Panc1 (cell line): ENCODE results near the gene USP15.

ENCODE experiments used
- POLR2AphosphoS5 ChIP-seq: IDR thresholded peaks from 2 replicates; pipeline ENCODE4 v1.6.1; 2012; ENCODE audit warnings: mild to moderate bottlenecking, low read depth, low read length, moderate library complexity
- TCF7L2 ChIP-seq: IDR thresholded peaks from 2 replicates; pipeline ENCODE4 v1.6.1; 2011; ENCODE audit warnings: mild to moderate bottlenecking, low read depth, low read length, inconsistent platforms
- TF ChIP-seq, protein P1 (sequence below): fragments of 450-650 bp; IDR thresholded peaks from 2 replicates; pipeline ENCODE4 v1.5.1; 2017; ENCODE audit warnings: mild to moderate bottlenecking
- TF ChIP-seq, protein P2 (sequence below), 2 experiments: IDR thresholded peaks; 2 replicates each; pipeline ENCODE4 v1.6.1; 2011 to 2012; ENCODE audit warnings: low read depth in 2 of 2, control low read depth in 1 of 2, low read length in 1 of 2, mild to moderate bottlenecking in 1 of 2, moderate library complexity in 1 of 2; ENCODE audit not compliant: insufficient read depth in 1 of 2

DNA sequence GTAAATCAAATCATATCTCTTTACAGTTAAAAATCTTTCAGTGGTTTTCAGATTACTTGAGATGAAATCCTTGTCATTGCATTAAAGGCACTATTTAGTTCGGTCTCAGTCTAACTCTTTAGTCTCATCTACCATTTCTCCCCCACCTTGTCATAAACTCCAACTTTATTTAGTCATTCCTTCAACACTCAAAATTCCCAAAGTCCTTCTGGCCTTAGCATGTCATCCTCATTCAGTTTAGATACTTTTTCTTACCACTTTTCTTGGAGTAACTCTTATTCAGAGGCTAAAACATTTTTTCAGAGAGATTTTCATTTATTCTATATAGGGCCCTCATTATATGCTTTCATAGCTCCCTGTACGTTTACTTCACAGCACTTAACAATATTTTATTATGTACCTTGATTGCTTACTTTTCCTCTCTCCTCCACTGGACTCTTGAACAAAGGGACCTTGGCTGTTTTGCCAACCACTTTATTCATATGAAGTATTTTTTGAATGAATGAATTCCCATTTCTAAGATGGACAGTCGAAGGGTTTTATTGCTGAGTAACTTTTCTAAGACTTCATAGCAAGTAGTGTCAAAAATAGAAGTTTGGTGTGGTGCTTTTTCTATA is 12.8 kb downstream of the USP15 start:
- TF ChIP-seq, protein P1, sequence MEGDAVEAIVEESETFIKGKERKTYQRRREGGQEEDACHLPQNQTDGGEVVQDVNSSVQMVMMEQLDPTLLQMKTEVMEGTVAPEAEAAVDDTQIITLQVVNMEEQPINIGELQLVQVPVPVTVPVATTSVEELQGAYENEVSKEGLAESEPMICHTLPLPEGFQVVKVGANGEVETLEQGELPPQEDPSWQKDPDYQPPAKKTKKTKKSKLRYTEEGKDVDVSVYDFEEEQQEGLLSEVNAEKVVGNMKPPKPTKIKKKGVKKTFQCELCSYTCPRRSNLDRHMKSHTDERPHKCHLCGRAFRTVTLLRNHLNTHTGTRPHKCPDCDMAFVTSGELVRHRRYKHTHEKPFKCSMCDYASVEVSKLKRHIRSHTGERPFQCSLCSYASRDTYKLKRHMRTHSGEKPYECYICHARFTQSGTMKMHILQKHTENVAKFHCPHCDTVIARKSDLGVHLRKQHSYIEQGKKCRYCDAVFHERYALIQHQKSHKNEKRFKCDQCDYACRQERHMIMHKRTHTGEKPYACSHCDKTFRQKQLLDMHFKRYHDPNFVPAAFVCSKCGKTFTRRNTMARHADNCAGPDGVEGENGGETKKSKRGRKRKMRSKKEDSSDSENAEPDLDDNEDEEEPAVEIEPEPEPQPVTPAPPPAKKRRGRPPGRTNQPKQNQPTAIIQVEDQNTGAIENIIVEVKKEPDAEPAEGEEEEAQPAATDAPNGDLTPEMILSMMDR = no peak
- TF ChIP-seq, protein P2, sequence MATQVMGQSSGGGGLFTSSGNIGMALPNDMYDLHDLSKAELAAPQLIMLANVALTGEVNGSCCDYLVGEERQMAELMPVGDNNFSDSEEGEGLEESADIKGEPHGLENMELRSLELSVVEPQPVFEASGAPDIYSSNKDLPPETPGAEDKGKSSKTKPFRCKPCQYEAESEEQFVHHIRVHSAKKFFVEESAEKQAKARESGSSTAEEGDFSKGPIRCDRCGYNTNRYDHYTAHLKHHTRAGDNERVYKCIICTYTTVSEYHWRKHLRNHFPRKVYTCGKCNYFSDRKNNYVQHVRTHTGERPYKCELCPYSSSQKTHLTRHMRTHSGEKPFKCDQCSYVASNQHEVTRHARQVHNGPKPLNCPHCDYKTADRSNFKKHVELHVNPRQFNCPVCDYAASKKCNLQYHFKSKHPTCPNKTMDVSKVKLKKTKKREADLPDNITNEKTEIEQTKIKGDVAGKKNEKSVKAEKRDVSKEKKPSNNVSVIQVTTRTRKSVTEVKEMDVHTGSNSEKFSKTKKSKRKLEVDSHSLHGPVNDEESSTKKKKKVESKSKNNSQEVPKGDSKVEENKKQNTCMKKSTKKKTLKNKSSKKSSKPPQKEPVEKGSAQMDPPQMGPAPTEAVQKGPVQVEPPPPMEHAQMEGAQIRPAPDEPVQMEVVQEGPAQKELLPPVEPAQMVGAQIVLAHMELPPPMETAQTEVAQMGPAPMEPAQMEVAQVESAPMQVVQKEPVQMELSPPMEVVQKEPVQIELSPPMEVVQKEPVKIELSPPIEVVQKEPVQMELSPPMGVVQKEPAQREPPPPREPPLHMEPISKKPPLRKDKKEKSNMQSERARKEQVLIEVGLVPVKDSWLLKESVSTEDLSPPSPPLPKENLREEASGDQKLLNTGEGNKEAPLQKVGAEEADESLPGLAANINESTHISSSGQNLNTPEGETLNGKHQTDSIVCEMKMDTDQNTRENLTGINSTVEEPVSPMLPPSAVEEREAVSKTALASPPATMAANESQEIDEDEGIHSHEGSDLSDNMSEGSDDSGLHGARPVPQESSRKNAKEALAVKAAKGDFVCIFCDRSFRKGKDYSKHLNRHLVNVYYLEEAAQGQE (IDR thresholded peaks at IDR 0.05; ENCODE audit: insufficient read depth in 1 of 2, low read depth in 2 of 2, low read length in 1 of 2) = no peak
- TF ChIP-seq POLR2AphosphoS5 = no peak
- no peak for TF ChIP-seq TCF7L2
